ENCODE data around the gene DIS3. TPM values are rescaled to one million over a fixed set of nuclear protein-coding genes. Genes with fewer than 3 reads are reported as not detected.
"Not testable (repeated sequence)": the region's sequence is repeated elsewhere in the genome, so short reads cannot be mapped to it uniquely, and the experiment has no call there.

Gene DIS3
- total RNA-seq, 2 experiments from 2014 or later, result 55.6 to 56.3 TPM

DNA sequence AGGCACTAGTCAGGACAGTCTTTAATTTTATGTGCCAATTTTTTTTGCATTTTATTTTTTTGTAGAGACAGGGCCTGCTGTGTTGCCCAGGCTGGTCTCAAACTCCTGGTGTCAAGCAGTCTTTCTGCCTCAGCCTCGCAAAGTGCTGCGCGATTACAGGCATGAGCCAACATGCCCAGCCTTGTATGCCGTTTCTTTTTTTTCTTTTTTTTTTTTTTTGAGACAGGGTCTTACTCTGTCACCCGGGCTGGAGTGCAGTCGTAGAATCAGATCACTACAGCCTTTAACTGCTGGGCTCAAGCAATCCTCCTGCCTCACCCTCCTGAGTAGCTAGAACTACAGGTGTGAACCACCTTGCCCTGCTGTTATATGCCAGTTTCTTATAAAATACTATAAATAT lies 27.6 kb downstream of the DIS3 start:
- ChIA-PET POLR2A (no interaction called here), CTCF (no interaction called here)

GRCh38 chr13:72751220-72751619 lies 30.5 kb downstream of the DIS3 start:
- POLR2A ChIA-PET, result no interaction called here
- CTCF ChIA-PET, result no interaction called here

- ChIA-PET POLR2A (no interaction called here), CTCF (no interaction called here)
Measured at GRCh38 chr13:72745260-72745659, 36.4 kb downstream of the DIS3 start.

DNA sequence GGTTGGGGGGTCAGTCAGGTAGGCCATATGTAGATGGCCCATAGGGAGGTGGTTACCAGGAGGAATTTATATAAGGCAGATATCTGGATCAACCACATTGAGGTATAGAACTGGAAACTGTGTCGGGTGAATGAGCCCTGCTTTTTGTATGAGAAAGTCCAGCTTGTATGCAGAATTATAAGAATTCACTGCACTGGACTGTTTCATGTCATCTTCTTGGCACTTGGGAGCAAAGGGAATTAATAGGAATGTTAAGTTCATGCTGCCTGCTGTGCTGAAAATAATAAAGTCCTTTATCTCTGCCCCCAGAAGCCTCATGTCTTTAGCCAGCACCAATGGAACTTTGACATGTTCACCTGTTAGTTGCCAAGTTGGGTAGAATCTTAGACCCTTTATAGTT lies 41.7 kb downstream of the DIS3 start:
- ChIA-PET CTCF (no interaction called here), POLR2A (no interaction called here)

GRCh38 chr13:72737033-72737432 lies 44.7 kb downstream of the DIS3 start:
- ChIA-PET CTCF (no interaction called here), POLR2A (no interaction called here)

GRCh38 chr13:72728290-72728605 lies 53.5 kb downstream of the DIS3 start:
- POLR2A ChIA-PET, result no interaction called here
- CTCF ChIA-PET, result no interaction called here

- CTCF ChIA-PET, result no interaction called here
- POLR2A ChIA-PET, result no interaction called here
Measured at GRCh38 chr13:72727417-72728289, 54.0 kb downstream of the DIS3 start, which contains the start of the genes BORA and MZT1. TSS of gene BORA (plus strand) at chr13:72727923. CDS start at chr13:72728941, 1,018 bp downstream. TSS of gene MZT1 (minus strand) at chr13:72727629. CDS start at chr13:72727602, 27 bp downstream.

DNA sequence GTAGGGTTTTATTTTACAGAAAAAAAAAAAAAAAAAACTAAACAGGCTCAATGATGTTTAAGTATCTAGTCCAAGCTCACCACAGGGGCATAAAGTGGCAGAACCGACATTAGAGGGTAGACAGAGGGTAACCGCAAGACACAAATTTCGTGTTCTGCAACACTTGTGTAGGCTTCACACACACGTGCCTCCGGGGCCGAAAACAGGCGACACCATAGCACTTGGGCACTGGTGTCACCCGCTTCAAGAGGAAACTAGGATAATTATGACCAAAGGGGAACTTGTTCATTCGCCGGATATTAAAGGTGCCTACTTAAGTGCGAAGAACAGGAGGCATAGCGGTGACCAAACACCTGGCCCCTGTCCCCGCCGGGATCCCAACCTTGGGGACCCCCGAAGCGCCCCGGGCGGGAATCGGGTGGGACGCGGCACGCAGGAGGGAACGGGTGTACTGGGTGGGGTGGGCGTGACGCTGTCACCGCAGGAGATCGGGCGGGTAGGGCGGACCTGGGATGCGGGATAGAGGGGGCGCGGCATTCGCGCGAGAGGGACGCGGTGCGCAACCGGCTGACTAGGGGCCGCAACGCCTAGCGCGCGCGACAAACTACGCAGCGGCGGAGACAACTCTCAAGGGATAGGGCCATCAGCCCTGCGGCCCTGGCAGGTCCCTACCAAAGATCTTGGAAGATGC lies 54.8 kb downstream of the DIS3 start:
- ChIA-PET CTCF (interaction anchor here (0.7 kb wide), 1 partner anchor 33 kb away, joined by 3 read pairs; no protein-coding TSS in a partner anchor), POLR2A (no interaction called here)

GRCh38 chr13:72726185-72726584 lies 55.5 kb downstream of the DIS3 start:
- POLR2A ChIA-PET, CTCF ChIA-PET: not testable (repeated sequence)

DNA sequence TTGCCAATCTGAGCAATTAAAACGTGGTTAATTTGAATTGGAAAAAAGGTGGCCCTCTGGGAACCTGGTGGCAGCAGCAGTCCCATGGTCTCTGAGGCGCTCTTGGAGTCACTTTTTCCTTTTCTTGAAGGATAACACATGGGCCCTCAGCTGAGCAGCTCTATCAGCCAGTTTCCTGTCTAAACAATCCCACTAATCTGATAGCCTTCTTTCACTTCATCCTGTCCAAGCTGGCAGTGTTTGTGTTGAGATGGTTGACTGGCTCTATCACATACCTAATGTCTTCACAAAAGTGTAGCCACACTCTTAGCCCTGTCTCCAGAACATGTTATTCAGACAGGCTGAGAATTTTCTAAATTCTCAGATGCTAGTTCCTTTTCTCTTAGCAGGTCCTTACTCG lies 64.9 kb downstream of the DIS3 start:
- ChIA-PET CTCF (no interaction called here), POLR2A (no interaction called here)

Other genes with a start within 250 kb of the DIS3 start
- gene MZT1, start 54.3 kb downstream of the DIS3 start, total RNA-seq, result 10 to 100 TPM; 30.5 to 30.8 TPM
- gene BORA, start 54.0 kb downstream of the DIS3 start, total RNA-seq, result 10 to 100 TPM; 12.1 to 12.8 TPM
- 10 to 100 TPM; 17.9 to 19.8 TPM for gene PIBF1, start 233 bp upstream of the DIS3 start, total RNA-seq

Measured in activated CD8-positive, alpha-beta memory T cell treated with anti-CD3 and anti-CD28 coated beads for 36 hours (primary cell).